GM23338 (cell line): Measurements from ENCODE around the gene GBF1. TPM values are rescaled to one million over a fixed set of nuclear protein-coding genes. Genes with fewer than 3 reads are reported as not detected.

Source experiments
- ATAC-seq: fragments of 200-7000 bp; cut with Tn5 transposase; 3 replicates; pipeline ENCODE4 v1.9.1; 2020
- DNase-seq: peaks from one replicate; pipeline ENCODE4 v3.0.0-alpha.2; 2015; ENCODE audit warnings: low spot score
- H2AFZ ChIP-seq: fragments of 200-600 bp; sonication (generic); 2 replicates; pipeline ENCODE4 v1.8.0; 2016; ENCODE audit warnings: antibody characterized with exemption, mild to moderate bottlenecking, moderate library complexity
- H3F3A ChIP-seq: fragments of 200-600 bp; sonication (generic); replicated peaks from 2 replicates; pipeline ENCODE4 v1.8.0; 2017; ENCODE audit warnings: antibody characterized with exemption, mixed run types, low read depth
- H3K27ac ChIP-seq: fragments of 200-600 bp; sonication (generic); 2 replicates; pipeline ENCODE4 v1.6.1; 2016; ENCODE audit warnings: low read depth
- H3K27me3 ChIP-seq: fragments of 200-600 bp; sonication (generic); 2 replicates; pipeline ENCODE4 v1.8.0; 2016; ENCODE audit warnings: mild to moderate bottlenecking, mixed run types, moderate library complexity; ENCODE audit not compliant: insufficient read depth
- H3K36me3 ChIP-seq: fragments of 200-600 bp; sonication (generic); 2 replicates; pipeline ENCODE4 v1.8.0; 2016; ENCODE audit warnings: mild to moderate bottlenecking; ENCODE audit not compliant: insufficient read depth
- H3K4me1 ChIP-seq: fragments of 200-600 bp; sonication (generic); 2 replicates; pipeline ENCODE4 v1.8.0; 2016; ENCODE audit warnings: mild to moderate bottlenecking, moderate library complexity; ENCODE audit not compliant: insufficient read depth
- H3K4me2 ChIP-seq: fragments of 200-600 bp; sonication (generic); 2 replicates; pipeline ENCODE4 v1.7.1; 2017; ENCODE audit warnings: mixed run types
- H3K4me3 ChIP-seq: fragments of 200-600 bp; sonication (generic); 2 replicates; pipeline ENCODE4 v1.6.1; 2016; ENCODE audit warnings: mixed run types
- H3K79me2 ChIP-seq: fragments of 200-600 bp; sonication (generic); replicated peaks from 2 replicates; pipeline ENCODE4 v1.8.0; 2017; ENCODE audit warnings: mild to moderate bottlenecking; ENCODE audit not compliant: insufficient read depth
- H3K9me2 ChIP-seq: fragments of 200-600 bp; sonication (generic); 2 replicates; pipeline ENCODE4 v1.8.0; 2017; ENCODE audit not compliant: insufficient read depth
- H4K20me1 ChIP-seq: fragments of 200-600 bp; sonication (generic); replicated peaks from 2 replicates; pipeline ENCODE4 v1.8.0; 2017; ENCODE audit warnings: mild to moderate bottlenecking; ENCODE audit not compliant: insufficient read depth
- H3K27ac Mint-ChIP-seq: 2 replicates; pipeline ENCODE4 v1.8.0; 2020; ENCODE audit warnings: inconsistent platforms, mild to moderate bottlenecking, moderate library complexity, mixed read lengths
- H3K27me3 Mint-ChIP-seq: 3 replicates; pipeline ENCODE4 v1.8.0; 2022; ENCODE audit warnings: low read depth, mild to moderate bottlenecking, moderate library complexity, mixed read lengths, inconsistent platforms; ENCODE audit not compliant: insufficient read depth, poor library complexity
- H3K36me3 Mint-ChIP-seq: 3 replicates; pipeline ENCODE4 v1.8.0; 2021; ENCODE audit warnings: low read depth, mild to moderate bottlenecking, inconsistent platforms, moderate library complexity, mixed read lengths
- H3K4me1 Mint-ChIP-seq: 3 replicates; pipeline ENCODE4 v1.8.0; 2020; ENCODE audit warnings: mild to moderate bottlenecking, inconsistent platforms, mixed read lengths
- H3K4me3 Mint-ChIP-seq: 3 replicates; pipeline ENCODE4 v1.8.0; 2021; ENCODE audit warnings: moderate library complexity, mild to moderate bottlenecking, inconsistent platforms, mixed read lengths
- H3K9me3 Mint-ChIP-seq: 3 replicates; pipeline ENCODE4 v1.8.0; 2020; ENCODE audit warnings: moderate library complexity, mild to moderate bottlenecking, inconsistent platforms, mixed read lengths
- CREB1 ChIP-seq: fragments of 250-450 bp; sonication (Bioruptor Pico); IDR thresholded peaks from 2 replicates; pipeline ENCODE4 v1.5.0; 2020; ENCODE audit warnings: low read depth, mild to moderate bottlenecking, moderate library complexity
- CTCF ChIP-seq, 2 experiments: fragments of 200-600 bp in 1 of 2; sonication (generic) in 1 of 2; conservative IDR thresholded peaks; 2 replicates each; pipeline versions ENCODE4 v1.5.1 to v1.6.1; 2016 to 2017; ENCODE audit warnings: antibody characterized with exemption in 2 of 2, low read depth in 2 of 2, mild to moderate bottlenecking in 2 of 2, moderate library complexity in 1 of 2
- ETS1 ChIP-seq: IDR thresholded peaks from 2 replicates; pipeline ENCODE4 v1.6.1; 2016; ENCODE audit warnings: antibody characterized with exemption
- EZH2 ChIP-seq: fragments of 200-600 bp; sonication (generic); IDR thresholded peaks from one replicate; pipeline ENCODE4 v1.8.0; 2017; ENCODE audit warnings: antibody characterized with exemption, mild to moderate bottlenecking, low read depth; ENCODE audit not compliant: unreplicated experiment
- EZH2phosphoT487 ChIP-seq: fragments of 200-600 bp; sonication (generic); IDR thresholded peaks from one replicate; pipeline ENCODE4 v1.8.1; 2018; ENCODE audit warnings: antibody characterized with exemption; ENCODE audit not compliant: unreplicated experiment
- JUNB ChIP-seq: IDR thresholded peaks from one replicate; pipeline ENCODE4 v1.6.1; 2016; ENCODE audit warnings: antibody characterized with exemption; ENCODE audit not compliant: unreplicated experiment
- NANOG ChIP-seq: IDR thresholded peaks from 2 replicates; pipeline ENCODE4 v1.6.1; 2016; ENCODE audit warnings: antibody characterized with exemption, borderline replicate concordance
- POLR2AphosphoS5 ChIP-seq: IDR thresholded peaks from 2 replicates; pipeline ENCODE4 v1.6.1; 2016; ENCODE audit warnings: antibody characterized with exemption, low read depth
- REST ChIP-seq: IDR thresholded peaks from one replicate; pipeline ENCODE4 v1.6.1; 2018; ENCODE audit warnings: antibody characterized with exemption; ENCODE audit not compliant: unreplicated experiment
- STAT1 ChIP-seq: IDR thresholded peaks from one replicate; pipeline ENCODE4 v1.6.1; 2016; ENCODE audit warnings: antibody characterized with exemption; ENCODE audit not compliant: unreplicated experiment
- ZNF114 ChIP-seq: fragments of 250-450 bp; sonication (Bioruptor Pico); IDR thresholded peaks from 2 replicates; pipeline ENCODE4 v1.5.0; 2020; ENCODE audit warnings: mild to moderate bottlenecking, moderate library complexity
- ZNF331 ChIP-seq: fragments of 250-450 bp; sonication (Bioruptor Pico); IDR thresholded peaks from 2 replicates; pipeline ENCODE4 v1.5.0; 2020; ENCODE audit warnings: low read depth, mild to moderate bottlenecking, moderate library complexity
- ZNF462 ChIP-seq: fragments of 250-450 bp; sonication (Bioruptor Pico); IDR thresholded peaks from 2 replicates; pipeline ENCODE4 v1.5.0; 2020; ENCODE audit warnings: mild to moderate bottlenecking, moderate library complexity
- polyA plus RNA-seq: library from polyadenylated mRNA; unstranded; fragments of >200 nt; fragmentation: Nextera tagmentation; extraction: Ambion mirVana; gene quantifications from 2 replicates; pipeline ENCODE4 v1.2.1, GENCODE V29; 2016
- total RNA-seq: library from RNA; depleted of rRNA; stranded (reverse); fragments of >200 nt; shearing (Covaris generic); gene quantifications from 2 replicates; pipeline ENCODE4 v1.2.3, GENCODE V29; 2014

GBF1 gene
- total and polyA plus RNA-seq, 2 experiments from 2014 or later: 6.5 to 27.2 TPM

- no peak overlapping the region; the same call in 1 of the 2 replicates for H3K27ac ChIP-seq
- ATAC-seq: peak; percentile 60
- H2AFZ ChIP-seq: peak overlapping the region; percentile 95
- Mint-ChIP-seq H3K27me3 (peaks cover 40% of the 10 kb centered on the region), H3K9me3 (no peaks in the 10 kb centered on the region; the same call in 2 of the 3 replicates), H3K36me3 (peaks cover 16% of the 10 kb centered on the region), H3K4me1 (peaks cover 16% of the 10 kb centered on the region), H3K4me3 (peak overlapping the region; percentile 97), H3K27ac (no peak overlapping the region)
- no peak for TF ChIP-seq EZH2
- TF ChIP-seq ZNF462 (CRISPR knock-in tag): no peak
- TF ChIP-seq ZNF114 (CRISPR knock-in tag): no peak
- no peak; the same call in 1 of the 2 replicates for TF ChIP-seq CREB1 (CRISPR knock-in tag)
- TF ChIP-seq ZNF331: no peak
- no peak for TF ChIP-seq ETS1
- TF ChIP-seq POLR2AphosphoS5: no peak
- no peak for TF ChIP-seq EZH2phosphoT487
- TF ChIP-seq STAT1: no peak
- no peak for TF ChIP-seq NANOG
- TF ChIP-seq REST: no peak
- TF ChIP-seq CTCF (conservative IDR thresholded peaks at IDR 0.05; ENCODE audit: low read depth in 2 of 2): no peak
- TF ChIP-seq JUNB: no peak
- H3K4me1 ChIP-seq: peaks cover 15% of the 10 kb centered on the region
- H3K27me3 ChIP-seq: 0 out of 2 replicates have a peak, but pooled peaks cover 6% of the 10 kb centered on the region
- H3K4me3 ChIP-seq: peak overlapping the region; percentile 82
- no peaks in the 10 kb centered on the region; the same call in 1 of the 2 replicates for H3K36me3 ChIP-seq
- peak overlapping the region; percentile 100 for H3K4me2 ChIP-seq
- peaks cover 27% of the 10 kb centered on the region for H3F3A ChIP-seq
- no peaks in the 10 kb centered on the region; the same call in none of the 2 replicates for H4K20me1 ChIP-seq
- no peaks in the 10 kb centered on the region for H3K9me2 ChIP-seq
- no peaks in the 10 kb centered on the region for H3K79me2 ChIP-seq
- DNase-seq: no peak
These were observed 176.1 kb downstream of the GBF1 start for GRCh38 chr10:102421507-102421756.
